OCI-LY7 (cell line): ENCODE results near the gene STX16.

Experiments
- EZH2phosphoT487 ChIP-seq: fragments of 200-600 bp; sonication (generic); IDR thresholded peaks from 2 replicates; pipeline ENCODE4 v1.6.1; 2018; ENCODE audit warnings: low read depth, borderline replicate concordance, mild to moderate bottlenecking, mixed run types, antibody characterized with exemption, low read length, moderate library complexity, mixed read lengths
- TF ChIP-seq, protein P1 (sequence below): fragments of 200-600 bp; sonication (generic); conservative IDR thresholded peaks from 2 replicates; pipeline ENCODE4 v1.5.1; 2014; ENCODE audit warnings: mild to moderate bottlenecking, antibody characterized with exemption, low read length, moderate library complexity, mixed read lengths

GRCh38 chr20:58698741-58699622, 47.9 kb downstream of the STX16 start:
- TF ChIP-seq, protein P1, sequence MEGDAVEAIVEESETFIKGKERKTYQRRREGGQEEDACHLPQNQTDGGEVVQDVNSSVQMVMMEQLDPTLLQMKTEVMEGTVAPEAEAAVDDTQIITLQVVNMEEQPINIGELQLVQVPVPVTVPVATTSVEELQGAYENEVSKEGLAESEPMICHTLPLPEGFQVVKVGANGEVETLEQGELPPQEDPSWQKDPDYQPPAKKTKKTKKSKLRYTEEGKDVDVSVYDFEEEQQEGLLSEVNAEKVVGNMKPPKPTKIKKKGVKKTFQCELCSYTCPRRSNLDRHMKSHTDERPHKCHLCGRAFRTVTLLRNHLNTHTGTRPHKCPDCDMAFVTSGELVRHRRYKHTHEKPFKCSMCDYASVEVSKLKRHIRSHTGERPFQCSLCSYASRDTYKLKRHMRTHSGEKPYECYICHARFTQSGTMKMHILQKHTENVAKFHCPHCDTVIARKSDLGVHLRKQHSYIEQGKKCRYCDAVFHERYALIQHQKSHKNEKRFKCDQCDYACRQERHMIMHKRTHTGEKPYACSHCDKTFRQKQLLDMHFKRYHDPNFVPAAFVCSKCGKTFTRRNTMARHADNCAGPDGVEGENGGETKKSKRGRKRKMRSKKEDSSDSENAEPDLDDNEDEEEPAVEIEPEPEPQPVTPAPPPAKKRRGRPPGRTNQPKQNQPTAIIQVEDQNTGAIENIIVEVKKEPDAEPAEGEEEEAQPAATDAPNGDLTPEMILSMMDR = no peak
- TF ChIP-seq EZH2phosphoT487 = no peak
